HK-2 (cell line): ENCODE data around the gene FAAP20.

ENCODE experiments used
- DNase-seq: peaks from one replicate; pipeline ENCODE4 v3.0.0-alpha.2; 2018; ENCODE audit not compliant: unreplicated experiment

Gene FAAP20

DNA sequence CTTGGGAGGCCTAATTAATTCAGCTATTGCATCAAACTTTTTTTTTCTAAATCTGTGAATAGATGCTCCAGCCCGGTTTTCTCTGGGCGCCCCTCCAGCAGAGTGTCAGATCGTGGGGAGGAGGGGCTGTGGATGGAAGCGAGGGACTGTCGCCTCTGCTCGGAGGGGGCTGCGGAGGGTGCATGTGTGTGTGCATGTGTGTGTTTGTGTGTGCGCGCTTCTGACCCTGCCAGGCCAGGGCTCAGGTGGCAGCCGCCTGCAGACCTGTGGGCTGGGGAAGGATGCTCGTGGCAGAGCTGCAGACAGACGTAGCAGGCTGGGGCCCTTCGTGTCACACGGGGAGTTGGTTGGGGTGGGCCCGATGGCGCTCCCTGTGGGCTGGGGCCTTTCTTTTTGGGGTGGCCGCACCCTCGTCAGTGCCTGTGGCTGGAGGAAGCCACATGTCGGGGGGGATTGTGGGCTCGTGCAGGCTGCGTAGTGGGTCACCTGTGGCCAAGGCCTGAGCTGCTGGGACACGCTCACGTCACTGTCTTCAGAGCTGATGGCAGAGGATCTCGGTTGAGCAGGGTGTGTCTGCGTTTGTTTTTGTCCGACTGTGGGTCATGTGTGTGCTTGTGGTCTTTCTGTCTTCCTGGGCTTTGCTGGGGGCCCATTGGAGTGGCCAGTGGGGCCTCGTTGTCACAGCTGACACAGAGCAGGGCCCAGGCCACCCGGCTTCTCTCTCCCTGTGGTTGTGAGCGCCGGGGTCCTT, 36.4 kb upstream of the FAAP20 start:
- no peak for DNase-seq

DNA sequence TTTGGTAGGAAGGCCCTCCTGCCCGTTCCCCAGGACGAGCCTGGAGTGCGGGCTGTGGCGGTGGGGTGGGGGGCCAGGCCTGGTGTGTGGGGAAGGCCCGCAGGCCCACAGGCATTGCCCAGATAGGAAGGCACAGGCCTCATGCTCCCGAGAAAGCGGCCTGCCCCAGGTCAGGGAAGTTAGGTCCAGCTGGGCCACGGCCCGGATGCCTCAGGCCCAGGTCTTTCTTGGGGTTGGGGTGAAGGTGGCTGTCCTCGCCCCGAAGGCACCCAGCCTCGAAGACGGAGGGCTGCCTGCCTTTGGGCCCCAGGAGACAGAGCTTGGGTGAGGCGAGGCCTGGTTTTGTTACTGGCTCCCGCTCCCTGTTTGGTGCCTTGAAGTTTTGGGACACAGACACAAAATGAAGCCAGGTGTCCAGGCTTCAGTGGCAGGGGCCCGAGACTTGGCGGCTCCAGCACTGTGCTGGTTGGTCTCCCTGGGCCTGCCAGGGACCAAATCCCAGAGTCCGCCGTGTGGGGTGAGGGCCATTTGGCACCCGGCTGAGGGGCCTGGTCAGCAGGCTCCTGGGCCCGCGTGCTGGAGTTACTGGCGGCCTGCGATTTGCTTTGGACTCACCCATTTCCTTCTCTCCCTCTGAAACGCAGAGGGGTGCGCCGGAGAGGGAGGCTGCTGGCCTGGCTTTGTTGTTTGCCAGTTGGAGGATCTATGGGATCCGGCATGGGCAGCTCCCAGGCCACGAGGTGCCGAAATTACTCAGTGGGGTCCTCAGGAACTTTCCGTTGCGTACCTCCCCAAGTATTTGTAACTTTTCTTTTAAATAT, 35.5 kb upstream of the FAAP20 start:
- DNase-seq, result peak; percentile 37

DNA sequence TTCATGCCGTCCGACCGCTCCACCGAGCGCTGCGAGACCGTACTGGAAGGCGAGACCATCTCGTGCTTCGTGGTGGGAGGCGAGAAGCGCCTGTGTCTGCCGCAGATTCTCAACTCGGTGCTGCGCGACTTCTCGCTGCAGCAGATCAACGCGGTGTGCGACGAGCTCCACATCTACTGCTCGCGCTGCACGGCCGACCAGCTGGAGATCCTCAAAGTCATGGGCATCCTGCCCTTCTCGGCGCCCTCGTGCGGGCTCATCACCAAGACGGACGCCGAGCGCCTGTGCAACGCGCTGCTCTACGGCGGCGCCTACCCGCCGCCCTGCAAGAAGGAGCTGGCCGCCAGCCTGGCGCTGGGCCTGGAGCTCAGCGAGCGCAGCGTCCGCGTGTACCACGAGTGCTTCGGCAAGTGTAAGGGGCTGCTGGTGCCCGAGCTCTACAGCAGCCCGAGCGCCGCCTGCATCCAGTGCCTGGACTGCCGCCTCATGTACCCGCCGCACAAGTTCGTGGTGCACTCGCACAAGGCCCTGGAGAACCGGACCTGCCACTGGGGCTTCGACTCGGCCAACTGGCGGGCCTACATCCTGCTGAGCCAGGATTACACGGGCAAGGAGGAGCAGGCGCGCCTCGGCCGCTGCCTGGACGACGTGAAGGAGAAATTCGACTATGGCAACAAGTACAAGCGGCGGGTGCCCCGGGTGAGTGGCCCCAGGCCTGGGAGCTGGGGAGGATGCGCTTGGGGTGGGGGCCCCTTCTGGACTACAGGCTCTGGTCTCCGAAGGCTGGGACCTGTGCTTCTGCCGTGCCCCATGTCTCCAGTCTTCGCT, 34.7 kb upstream of the FAAP20 start:
- peak; percentile 67 for DNase-seq

DNA sequence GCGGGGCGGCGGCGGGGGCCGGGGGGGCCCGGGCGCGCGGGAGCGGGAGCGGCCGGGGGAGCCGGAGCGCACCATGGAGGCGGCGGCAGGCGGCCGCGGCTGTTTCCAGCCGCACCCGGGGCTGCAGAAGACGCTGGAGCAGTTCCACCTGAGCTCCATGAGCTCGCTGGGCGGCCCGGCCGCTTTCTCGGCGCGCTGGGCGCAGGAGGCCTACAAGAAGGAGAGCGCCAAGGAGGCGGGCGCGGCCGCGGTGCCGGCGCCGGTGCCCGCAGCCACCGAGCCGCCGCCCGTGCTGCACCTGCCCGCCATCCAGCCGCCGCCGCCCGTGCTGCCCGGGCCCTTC, 34.1 kb upstream of the FAAP20 start:
- no peak for DNase-seq

DNA sequence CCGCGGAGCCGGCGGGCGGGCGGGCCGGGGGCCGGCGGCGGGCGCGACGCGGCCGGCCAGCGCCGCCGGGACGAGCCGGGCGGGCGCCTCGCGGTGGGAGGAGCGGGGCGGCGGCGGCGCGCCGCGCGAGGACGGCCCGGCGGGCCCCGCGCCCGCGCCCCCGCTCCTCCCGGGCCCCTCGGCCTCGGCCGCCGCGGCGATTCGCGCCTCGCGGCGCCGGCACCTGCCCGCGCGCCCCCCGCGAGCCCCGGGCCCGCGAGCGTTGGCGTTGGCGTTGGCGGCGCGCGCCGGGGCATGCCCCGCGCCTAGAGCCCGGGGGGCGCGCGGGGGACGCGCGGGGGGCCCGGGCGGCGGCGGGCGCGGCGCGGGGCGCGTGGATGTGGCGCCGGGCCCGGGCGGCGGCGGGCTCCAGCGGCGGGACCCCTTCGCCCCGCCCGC, 33.6 kb upstream of the FAAP20 start, which contains the start of gene SKI:
Gene SKI (plus strand): TSS at position 163 of the 438 bp plus-strand sequence. CDS start 448 bp downstream, outside the sequence.
- no peak for DNase-seq

DNA sequence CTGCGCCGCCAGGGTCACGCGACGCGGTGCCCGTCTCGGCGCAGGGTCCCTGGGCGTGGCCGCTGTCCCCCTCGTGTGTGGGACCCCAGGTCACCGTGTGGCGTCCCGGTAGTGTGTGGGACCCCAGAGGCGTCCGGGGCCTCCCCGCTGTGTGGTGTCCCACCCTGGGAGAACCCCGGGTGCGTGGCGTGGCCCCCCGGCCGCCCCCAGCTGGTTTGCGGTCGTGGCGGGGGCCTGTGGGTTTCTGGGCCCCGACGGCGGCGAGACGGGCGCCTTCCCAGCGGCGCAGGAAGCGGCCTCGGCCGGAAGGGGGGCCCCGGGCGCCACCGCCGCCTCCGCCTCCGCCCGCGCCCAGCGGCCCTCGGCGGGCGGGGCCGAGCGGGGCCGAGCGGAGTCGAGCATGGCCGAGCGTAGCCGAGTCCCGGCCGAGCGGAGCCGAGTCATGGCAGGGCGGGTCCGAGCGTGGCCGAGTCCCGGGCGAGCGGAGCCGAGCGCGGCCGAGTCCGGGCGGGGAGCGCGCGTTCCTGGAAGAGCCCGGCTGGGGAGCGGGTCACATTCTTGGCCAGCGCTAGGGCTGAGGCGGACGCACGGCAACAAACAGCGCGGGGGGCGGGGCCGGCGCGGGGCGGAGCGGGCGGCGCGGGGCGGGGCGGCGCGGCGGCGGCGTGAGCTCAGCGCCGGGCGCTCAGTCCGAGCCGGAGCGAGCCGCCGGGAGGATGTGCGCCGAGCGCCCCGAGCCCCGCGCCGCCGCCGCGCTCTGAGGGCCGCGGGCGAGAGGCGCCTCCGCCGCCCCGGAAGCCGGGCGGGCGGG, 33.0 kb upstream of the FAAP20 start:
- peak; percentile 98 for DNase-seq

DNA sequence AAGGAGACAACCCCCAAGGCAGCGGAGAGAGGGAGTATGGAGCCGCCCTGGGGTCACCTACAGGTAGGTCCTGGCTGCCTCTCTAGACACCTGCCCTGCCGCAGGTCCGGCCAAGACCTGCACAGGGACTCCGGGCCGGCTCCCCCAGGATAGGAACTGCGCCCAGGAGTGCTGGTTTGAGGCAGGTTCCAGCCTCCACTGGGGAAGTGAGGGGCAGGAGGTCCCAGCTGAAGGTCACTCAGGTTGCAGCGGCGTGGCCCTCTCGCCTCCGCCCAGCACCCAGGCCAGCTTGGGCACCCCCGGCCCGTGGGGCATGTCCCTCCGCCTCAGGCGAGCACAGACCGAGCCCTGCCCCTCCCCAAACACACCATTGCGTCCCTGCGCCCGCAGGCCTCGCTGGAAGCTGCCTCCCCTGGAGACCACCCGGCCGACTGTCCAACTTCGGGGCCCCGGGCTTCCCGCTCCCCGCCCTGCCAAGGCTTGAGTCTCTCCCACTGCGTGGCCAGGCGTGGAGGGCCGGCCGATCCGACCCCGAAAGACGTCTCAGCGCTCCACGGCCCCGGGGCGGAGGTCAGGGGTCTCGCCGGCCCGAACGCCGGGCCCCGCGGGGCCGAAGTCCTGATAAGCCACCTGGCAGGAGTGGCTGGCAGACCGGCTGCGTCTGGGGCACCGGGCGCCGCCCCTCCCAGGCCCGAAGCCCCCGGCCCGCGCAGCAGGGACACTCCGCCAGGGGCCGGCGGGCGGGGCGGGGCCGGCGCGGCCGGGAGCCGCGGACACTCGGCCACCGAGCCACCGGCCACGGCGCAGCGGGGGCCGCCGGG, 32.2 kb upstream of the FAAP20 start:
- DNase-seq, result no peak

DNA sequence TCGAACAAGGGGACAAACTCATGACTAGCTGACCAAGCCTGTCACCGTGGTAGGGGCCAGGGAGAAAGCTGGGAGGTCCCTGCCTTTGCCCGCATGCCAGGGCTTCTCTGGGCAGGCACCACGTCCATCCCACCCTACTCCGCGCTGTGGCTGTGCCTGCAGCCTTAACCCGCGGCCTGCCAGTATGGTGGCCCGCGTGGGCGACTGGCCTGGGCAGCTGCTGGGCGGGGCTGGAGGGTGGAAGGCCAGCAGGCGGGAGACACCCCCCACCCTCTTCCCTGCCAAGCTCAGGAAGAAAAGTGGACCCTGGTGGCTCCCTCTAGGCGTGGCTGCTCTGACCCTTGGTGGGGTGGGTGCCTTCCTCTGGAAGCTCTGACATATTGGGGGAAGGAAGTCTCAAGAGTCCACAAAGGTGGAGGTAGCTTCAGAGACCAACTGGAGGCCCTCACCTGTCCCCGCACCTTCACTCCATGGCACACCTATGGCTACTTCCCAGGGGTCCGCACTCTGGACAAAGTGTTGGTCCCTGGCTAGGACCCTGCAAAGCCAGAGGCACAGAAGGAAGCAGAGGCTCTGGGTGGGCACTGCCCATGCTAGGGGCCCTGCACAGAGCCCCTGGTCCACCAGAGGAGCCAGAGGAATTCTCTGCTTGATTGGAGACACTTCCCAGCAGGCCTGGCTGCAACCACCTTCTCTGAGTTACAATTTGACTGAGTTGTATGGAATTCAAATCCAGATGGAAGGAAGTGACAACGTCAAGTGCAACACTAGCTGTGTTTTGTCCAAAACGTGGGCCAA, 30.3 kb upstream of the FAAP20 start:
- no peak for DNase-seq

DNA sequence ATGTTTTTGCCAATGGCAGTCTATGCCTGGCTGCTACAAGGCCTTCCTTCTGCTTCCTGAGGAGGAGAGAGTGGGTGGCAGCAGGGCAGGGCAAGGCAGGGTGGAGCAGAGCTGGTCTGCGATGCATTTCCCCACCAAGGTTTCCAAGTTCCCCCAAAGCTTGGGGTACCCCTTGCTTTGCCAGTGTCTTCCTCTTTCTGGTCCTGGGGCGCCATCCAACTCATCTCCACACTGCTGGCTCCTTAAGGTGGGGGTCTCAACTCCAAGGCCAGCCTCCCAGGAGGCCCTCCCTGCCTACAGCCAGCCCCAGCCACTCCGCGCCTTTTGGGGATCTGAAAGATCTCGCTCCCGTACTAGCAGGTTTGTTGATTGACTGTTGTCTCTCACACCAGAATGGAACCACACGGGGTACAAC, 29.6 kb upstream of the FAAP20 start:
- no peak for DNase-seq

DNA sequence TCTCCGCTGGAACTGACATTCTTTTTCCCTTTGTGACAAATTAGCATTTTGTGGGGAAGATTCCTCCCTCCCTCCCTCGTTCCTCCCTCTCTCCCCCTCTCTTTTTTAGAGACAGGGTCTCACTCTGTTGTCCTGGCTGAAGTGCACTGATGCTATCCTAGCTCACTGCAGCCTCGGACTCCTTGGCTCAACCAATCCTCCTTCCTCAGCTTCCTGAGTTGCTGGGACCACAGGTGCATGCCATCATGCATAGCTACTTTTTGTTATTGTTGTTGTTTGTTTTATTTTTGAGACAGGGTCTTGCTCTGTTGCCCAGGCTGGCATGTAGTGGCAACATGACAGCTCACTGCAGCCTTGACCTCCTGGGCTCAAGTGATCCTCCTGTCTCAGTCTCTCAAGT, 26.7 kb upstream of the FAAP20 start:
- no peak for DNase-seq

DNA sequence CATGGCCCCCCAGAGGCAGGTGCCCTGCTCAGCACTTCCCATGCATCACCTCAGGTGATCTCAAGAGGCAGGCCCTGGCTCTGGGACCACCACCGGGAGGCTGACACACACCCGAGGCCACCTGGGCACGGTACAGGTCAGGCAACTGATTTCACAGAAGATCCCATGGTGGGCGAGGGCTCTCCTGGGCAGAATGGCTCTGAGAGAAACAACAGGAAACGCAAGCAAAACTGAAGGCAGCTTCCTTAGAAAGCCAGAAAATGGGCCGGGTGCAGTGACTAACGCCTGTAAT, 22.1 kb upstream of the FAAP20 start:
- no peak for DNase-seq

DNA sequence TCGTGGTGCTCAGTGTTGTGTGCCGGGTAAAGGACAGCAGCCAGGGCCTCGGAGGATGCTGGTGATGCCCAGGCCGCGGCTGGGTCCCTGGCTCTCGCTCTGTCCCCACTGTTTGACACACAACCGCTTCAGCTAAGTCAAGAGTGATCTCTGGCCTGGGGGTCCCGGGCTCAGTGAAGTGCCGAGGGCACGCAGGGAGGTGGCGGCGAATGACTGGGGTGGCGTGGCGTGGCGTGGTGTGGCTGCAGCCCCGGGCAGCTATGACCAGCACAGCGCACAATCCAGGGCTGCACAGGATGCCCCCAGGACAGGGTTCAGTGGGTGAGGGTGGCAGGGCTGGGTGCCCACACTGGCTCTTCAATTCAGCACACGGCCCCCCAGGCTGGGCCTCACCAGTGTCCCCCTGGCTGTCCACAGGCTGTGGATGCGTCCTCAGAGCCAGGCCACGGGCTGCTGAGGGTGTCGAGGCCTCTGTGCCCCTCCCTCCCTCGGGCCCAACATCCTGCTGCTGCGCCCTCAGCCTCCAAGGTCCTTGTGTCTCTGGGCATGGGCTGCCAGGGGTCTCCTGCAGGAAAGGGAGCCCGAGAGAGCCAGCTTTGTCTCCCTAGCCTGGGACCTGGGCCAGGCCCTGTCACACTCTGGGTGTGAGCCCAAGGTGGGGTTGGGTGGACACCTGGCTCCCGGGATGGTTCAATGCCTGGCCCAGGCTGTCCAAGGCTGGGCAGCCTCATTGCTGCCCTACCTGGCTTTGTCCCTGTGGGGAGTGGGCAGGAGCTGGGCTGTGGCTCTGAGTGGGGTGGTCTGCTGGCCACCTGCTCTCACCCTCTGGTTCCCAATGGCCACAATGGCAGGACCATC, 21.6 kb upstream of the FAAP20 start:
- DNase-seq, result no peak

DNA sequence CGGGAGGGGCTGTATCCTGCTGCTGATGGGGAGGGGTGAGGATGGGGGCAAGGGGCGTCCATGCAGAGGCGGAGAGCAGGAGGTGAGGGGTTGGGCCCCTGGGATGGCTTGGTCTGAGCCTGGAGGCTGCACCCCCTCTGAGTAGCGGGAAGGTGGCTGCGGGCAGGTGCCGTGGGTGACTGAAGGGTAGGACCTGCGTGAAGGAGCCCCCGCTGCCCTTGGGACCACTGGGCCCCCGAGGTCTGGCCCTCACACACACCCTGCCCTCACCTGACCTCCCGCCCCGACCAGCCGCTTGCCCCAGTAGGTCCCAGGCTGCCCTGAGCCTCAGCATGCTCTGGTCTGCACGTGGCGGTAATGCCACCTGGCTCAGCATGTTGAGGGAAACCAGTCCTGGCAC, 20.8 kb upstream of the FAAP20 start:
- no peak for DNase-seq

DNA sequence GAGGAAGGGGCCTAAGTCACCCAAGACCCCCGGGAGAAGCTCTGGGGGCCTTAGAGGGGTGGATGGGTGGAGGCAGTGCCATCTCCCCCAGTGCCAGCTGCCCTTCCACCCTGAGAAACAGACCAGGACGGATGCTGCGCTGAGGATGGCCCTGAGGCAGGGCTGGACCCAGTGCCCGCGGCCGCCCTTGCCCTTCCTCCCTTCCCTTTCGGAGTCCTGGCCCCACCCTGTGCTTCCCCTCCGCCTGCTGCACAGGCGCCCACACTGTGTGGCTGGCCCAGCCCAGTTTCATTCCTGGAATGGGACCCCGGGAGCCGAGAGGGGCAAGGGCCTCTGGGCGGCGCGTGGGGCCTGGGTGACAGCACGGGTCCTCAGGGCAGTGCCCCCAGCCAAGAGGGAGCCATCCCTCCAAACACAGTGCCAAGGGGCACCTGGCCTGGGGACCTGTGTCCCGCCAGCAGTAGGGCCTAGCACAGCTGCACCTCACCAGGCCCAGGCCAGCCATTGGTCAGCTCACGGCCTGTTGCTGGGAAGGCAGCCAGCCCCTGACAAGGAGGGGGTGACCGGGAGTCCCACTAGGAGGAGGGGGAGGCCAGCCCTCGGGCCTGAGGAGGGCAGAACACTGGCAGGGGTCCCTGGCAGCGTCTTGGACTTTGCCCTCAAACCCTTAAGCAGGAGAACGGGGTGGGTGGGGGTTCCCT, 20.1 kb upstream of the FAAP20 start:
- no peak for DNase-seq

DNA sequence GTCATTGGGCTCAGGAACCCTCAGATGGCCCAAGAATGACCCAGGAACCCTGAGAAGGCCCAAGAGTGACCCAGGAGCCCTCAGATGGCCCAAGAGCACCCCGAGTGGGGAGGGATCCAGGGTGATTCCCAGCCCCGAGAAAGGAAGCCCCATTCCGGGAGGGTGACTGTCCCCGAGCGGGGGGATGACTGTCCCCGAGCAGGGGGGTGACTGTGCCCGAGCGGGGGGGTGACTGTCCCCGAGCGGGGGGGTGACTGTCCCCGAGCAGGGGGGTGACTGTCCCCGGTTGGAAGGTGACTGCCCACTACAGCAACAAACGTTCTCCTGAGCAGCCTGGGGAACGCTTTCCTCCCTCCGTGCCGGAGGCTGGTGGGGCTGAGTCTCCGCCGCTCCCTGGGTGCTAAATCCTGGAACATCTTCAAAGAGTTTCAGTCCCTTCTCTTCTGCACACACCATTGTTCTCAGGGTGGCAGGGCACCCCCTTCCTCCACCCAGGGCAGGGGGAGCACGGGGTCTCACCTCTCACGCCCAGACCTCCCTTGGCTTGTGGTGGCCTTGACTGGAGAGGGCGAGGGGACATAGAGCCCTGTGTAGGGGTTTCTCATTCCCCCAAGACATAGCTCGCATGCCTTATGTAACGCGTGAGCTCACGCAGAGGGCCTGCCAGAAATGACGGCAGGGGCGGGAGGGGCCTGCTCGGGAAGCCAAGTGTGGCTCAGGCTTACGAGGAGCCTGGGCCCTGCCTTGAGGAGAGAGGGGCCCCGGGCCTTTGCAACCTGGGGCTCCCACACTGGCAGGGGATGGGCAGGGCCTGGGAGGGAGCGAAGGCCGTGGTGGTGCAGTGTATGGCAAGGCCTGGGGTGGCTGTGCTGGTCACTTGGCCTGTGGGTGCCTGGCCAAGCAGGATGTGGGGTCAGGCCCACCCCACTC, 19.3 kb upstream of the FAAP20 start:
- DNase-seq, result no peak

DNA sequence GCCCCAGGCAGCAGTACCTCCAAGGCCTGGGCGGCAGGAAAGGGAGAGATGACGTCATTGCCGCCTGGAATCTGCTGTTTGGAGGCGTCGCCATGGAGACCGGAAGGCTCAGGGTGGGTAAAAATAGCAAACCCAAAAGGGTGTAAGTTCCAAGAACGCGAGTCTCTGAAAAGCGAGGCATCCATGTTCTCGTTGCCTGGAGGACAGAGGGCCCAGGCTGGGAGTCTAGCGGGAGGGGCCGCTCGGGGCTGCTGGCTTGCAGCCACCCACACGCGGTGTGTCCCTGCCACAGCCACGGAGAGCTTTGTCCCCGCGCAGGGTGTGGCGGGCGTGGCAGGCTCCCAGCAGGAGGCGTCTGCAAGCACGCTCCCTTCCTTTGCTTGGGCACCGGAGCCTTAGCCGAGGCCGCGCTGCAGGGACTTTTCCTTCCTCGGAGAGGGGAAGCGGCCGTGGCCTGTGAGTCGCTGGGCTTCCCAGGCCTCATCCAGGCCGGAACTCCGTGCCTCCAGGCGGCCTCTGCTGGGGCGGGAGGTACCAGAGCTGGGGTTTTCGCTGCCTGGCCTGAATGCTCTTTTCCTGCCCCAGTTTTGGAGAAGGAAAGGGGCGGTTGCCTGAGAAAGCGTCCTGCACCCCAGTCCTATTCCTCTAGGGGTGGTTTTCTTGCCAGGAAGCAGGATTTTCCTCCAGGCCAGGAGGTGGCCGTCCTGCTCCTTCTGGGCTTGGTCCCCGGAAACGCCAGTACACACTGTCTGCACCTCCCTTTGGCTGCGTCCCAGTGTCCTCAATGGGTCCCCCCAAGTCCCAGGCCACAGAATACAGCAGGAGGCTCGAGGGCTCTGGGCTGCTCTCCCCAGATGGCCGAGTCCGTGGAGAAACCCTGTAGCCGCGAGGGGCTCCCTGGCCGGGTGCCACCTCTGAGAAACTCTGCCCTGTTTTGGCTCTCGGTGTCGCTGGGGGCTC, 18.2 kb upstream of the FAAP20 start:
- peak; percentile 91 for DNase-seq
